ENCODE measurements around the gene APOL2.
A peak's percentile ranks its signal among the peaks of the same experiment; 100 is the strongest.
"Not testable (repeated sequence)": the region's sequence is repeated elsewhere in the genome, so short reads cannot be mapped to it uniquely, and the experiment has no call there.

Gene APOL2

GRCh38 chr22:36277482-36278291, 38.4 kb upstream of the APOL2 start:
- no peak overlapping the region for H3K4me3 ChIP-seq (ENCODE audit: low read depth, low read length)
- H3K36me3 ChIP-seq: peaks cover 12% of the 10 kb centered on the region
- peak; percentile 92 for TF ChIP-seq CTCF (IDR thresholded peaks at IDR 0.05; ENCODE audit: low read depth, low read length)
- H3K27ac ChIP-seq: no peak overlapping the region
- no peaks in the 10 kb centered on the region for H3K9me3 ChIP-seq (ENCODE audit: severe bottlenecking)
- DNase-seq: peak; percentile 60
- H3K27me3 ChIP-seq (ENCODE audit: insufficient read depth, low read depth, severe bottlenecking): no peaks in the 10 kb centered on the region

GRCh38 chr22:36274531-36274930, 35.2 kb upstream of the APOL2 start:
- no peak for DNase-seq
- TF ChIP-seq CTCF (IDR thresholded peaks at IDR 0.05; ENCODE audit: low read depth, low read length): no peak
- no peak overlapping the region for H3K4me3 ChIP-seq (ENCODE audit: low read depth, low read length)
- H3K36me3 ChIP-seq: no peaks in the 10 kb centered on the region
- H3K27me3 ChIP-seq (ENCODE audit: insufficient read depth, low read depth, severe bottlenecking): no peaks in the 10 kb centered on the region
- H3K9me3 ChIP-seq (ENCODE audit: severe bottlenecking): no peaks in the 10 kb centered on the region
- no peak overlapping the region for H3K27ac ChIP-seq

GRCh38 chr22:36271951-36272350, 32.6 kb upstream of the APOL2 start:
- DNase-seq; H3K27me3 ChIP-seq (ENCODE audit: insufficient read depth, low read depth, severe bottlenecking); H3K36me3 ChIP-seq; H3K27ac ChIP-seq; H3K4me3 ChIP-seq (ENCODE audit: low read depth, low read length); H3K9me3 ChIP-seq (ENCODE audit: severe bottlenecking): not testable (repeated sequence)

DNA sequence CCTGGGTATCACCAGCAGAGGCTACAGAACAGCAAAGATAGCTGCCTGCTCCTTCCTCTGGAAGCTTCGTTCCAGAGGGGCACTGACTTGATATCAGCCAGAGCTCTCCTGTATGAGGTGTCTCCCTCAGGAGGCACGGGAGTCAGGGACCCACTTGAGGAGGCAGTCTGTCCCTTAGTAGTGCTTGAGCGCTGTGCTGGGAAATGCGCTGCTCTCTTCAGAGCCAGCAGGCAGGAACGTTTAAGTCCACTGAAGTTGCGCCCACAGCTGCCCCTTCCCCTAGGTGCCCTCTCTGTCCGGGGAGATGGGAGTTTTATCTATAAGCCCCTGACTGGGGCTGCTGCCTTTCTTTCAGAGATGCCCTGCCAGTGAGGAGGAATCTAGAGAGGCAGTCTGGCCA, 31.9 kb upstream of the APOL2 start:
- not testable (repeated sequence) for H3K27me3 ChIP-seq (ENCODE audit: insufficient read depth, low read depth, severe bottlenecking); H3K36me3 ChIP-seq; H3K27ac ChIP-seq; H3K9me3 ChIP-seq (ENCODE audit: severe bottlenecking); DNase-seq; H3K4me3 ChIP-seq (ENCODE audit: low read depth, low read length)

DNA sequence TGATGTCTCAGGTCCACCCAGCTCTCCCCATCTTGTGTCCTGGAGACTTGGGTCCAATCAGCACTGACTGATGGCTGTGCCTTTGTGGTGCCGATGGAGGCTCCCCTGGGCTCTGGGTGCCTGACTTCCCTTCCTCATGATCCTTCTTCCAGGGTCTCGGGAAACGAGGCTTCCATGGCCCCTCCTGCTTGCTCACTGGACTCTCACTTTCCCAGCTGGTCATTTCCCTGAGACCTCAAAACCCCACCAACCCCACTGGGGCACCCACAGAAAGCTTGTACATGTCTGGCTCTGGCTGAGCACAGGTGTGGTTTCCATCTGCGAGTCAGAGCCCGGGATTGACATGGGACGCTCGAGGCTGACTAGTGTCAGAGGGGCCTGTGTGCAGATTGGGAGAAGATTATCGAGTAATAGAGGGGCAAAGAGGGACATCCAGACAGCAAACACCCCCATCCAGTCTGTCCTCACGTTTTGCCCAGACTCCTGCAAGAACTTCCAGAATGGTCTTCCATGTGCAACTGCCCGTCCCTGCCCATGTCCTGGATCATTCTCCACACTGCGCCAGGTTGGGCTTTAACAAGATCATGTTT, 28.7 kb upstream of the APOL2 start:
- Histone ChIP-seq H3K4me3 (ENCODE audit: low read depth, low read length) (no peak overlapping the region), H3K36me3 (no peaks in the 10 kb centered on the region), H3K9me3 (ENCODE audit: severe bottlenecking) (no peaks in the 10 kb centered on the region), H3K27me3 (ENCODE audit: insufficient read depth, low read depth, severe bottlenecking) (no peaks in the 10 kb centered on the region), H3K27ac (no peak overlapping the region)
- DNase-seq: no peak
- TF ChIP-seq CTCF (IDR thresholded peaks at IDR 0.05; ENCODE audit: low read depth, low read length): no peak

DNA sequence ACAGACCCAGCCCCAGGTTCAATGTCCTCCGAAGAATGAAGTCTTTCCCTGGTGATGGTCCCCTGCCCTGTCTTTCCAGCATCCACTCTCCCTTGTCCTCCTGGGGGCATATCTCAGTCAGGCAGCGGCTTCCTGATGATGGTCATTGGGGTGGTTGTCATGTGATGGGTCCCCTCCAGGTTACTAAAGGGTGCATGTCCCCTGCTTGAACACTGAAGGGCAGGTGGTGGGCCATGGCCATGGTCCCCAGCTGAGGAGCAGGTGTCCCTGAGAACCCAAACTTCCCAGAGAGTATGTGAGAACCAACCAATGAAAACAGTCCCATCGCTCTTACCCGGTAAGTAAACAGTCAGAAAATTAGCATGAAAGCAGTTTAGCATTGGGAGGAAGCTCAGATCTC, 27.7 kb upstream of the APOL2 start:
- Histone ChIP-seq H3K27me3 (ENCODE audit: insufficient read depth, low read depth, severe bottlenecking) (no peaks in the 10 kb centered on the region), H3K9me3 (ENCODE audit: severe bottlenecking) (no peaks in the 10 kb centered on the region), H3K4me3 (ENCODE audit: low read depth, low read length) (no peak overlapping the region), H3K27ac (no peak overlapping the region), H3K36me3 (no peaks in the 10 kb centered on the region)
- TF ChIP-seq CTCF (IDR thresholded peaks at IDR 0.05; ENCODE audit: low read depth, low read length): no peak
- DNase-seq: no peak

DNA sequence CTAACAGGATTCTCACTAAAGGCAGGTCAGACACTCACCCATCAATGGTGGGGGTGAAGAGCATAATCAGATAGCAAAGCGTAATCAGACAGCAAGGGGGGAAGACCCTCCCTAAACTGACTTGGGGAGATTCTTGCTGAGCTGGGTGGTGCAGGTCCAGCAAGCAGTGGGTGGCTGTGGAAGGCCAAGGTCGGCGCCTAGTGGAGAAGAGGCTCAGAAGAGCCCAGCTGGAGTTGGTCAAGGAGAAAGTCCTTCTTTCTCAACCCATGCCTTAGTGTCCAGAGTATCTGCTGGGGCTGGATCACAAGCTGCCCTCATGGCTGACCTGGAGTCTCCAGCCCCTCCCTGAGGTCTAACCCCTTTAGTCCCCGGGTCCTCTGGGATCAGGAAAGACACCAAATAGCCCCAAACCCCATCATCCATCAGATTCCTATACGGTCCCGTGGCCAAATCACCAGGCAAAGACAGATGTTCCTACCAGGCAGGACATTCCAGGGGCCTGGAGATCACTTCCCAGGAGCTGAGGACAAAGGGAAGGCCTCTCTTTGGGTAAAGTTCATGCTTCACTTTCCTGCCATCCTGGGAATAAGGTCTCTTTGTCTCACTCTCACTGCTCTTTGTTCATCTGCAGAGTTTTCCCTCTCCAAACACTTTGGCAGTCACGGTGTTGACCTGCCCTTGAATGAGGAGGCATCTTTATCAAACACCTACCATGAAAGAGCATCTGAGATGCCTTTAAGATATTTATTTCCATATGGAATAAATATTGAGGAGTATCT, 24.7 kb upstream of the APOL2 start:
- not testable (repeated sequence) for H3K27ac ChIP-seq; H3K27me3 ChIP-seq (ENCODE audit: insufficient read depth, low read depth, severe bottlenecking); H3K36me3 ChIP-seq; H3K9me3 ChIP-seq (ENCODE audit: severe bottlenecking); DNase-seq; H3K4me3 ChIP-seq (ENCODE audit: low read depth, low read length)

- not testable (repeated sequence) for H3K4me3 ChIP-seq (ENCODE audit: low read depth, low read length); DNase-seq; H3K9me3 ChIP-seq (ENCODE audit: severe bottlenecking); H3K36me3 ChIP-seq; H3K27ac ChIP-seq; H3K27me3 ChIP-seq (ENCODE audit: insufficient read depth, low read depth, severe bottlenecking)
These were observed 23.9 kb upstream of the APOL2 start for GRCh38 chr22:36263216-36263673.

GRCh38 chr22:36262307-36262706, 23.0 kb upstream of the APOL2 start:
- H3K27me3 ChIP-seq (ENCODE audit: insufficient read depth, low read depth, severe bottlenecking); H3K4me3 ChIP-seq (ENCODE audit: low read depth, low read length); H3K36me3 ChIP-seq; H3K27ac ChIP-seq; H3K9me3 ChIP-seq (ENCODE audit: severe bottlenecking); DNase-seq: not testable (repeated sequence)

Data from WERI-Rb-1 (cell line).